ENCODE measurements around the gene MUC4. TPM values are rescaled to one million over a fixed set of nuclear protein-coding genes. Genes with fewer than 3 reads are reported as not detected.

Gene MUC4
- total and polyA plus RNA-seq, 9 of the 15 experiments (the other 6 are each of a cell fraction or from before 2014, with no cell fraction given), result under 0.01 to 0.21 (median 0.10) TPM; not detected in 4

GRCh38 chr3:195856410-195857084 lies 44.8 kb upstream of the MUC4 start (continued):
- peak; percentile 13 for TF ChIP-seq RBM25 (IDR thresholded peaks at IDR 0.05; ENCODE audit: low read depth, low read length, severe bottlenecking)
- TF ChIP-seq BRF1 (IDR thresholded peaks at IDR 0.05; ENCODE audit: borderline replicate concordance, extremely low read depth, insufficient read length), result no peak
- 0 out of 2 replicates have a peak, but pooled peaks have one; percentile 18 for TF ChIP-seq MEF2A (IDR thresholded peaks at IDR 0.05; ENCODE audit: control insufficient read depth, low read depth, low read length)
- TF ChIP-seq, protein P1, sequence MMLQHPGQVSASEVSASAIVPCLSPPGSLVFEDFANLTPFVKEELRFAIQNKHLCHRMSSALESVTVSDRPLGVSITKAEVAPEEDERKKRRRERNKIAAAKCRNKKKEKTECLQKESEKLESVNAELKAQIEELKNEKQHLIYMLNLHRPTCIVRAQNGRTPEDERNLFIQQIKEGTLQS (IDR thresholded peaks at IDR 0.05), result no peak
- TF ChIP-seq, protein P1 (CRISPR knock-in tag; conservative IDR thresholded peaks at IDR 0.05), result no peak
- peak; percentile 78 for TF ChIP-seq SOX6 (IDR thresholded peaks at IDR 0.05)
- peak; percentile 56; the same call in 1 of the 2 replicates for TF ChIP-seq TFAP4 (CRISPR knock-in tag; IDR thresholded peaks at IDR 0.05; ENCODE audit: borderline replicate concordance)
- TF ChIP-seq, protein P2, sequence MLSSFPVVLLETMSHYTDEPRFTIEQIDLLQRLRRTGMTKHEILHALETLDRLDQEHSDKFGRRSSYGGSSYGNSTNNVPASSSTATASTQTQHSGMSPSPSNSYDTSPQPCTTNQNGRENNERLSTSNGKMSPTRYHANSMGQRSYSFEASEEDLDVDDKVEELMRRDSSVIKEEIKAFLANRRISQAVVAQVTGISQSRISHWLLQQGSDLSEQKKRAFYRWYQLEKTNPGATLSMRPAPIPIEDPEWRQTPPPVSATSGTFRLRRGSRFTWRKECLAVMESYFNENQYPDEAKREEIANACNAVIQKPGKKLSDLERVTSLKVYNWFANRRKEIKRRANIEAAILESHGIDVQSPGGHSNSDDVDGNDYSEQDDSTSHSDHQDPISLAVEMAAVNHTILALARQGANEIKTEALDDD (IDR thresholded peaks at IDR 0.05), result peak; percentile 98
- no peak for TF ChIP-seq TARDBP (IDR thresholded peaks at IDR 0.05)
- TF ChIP-seq, protein P3, sequence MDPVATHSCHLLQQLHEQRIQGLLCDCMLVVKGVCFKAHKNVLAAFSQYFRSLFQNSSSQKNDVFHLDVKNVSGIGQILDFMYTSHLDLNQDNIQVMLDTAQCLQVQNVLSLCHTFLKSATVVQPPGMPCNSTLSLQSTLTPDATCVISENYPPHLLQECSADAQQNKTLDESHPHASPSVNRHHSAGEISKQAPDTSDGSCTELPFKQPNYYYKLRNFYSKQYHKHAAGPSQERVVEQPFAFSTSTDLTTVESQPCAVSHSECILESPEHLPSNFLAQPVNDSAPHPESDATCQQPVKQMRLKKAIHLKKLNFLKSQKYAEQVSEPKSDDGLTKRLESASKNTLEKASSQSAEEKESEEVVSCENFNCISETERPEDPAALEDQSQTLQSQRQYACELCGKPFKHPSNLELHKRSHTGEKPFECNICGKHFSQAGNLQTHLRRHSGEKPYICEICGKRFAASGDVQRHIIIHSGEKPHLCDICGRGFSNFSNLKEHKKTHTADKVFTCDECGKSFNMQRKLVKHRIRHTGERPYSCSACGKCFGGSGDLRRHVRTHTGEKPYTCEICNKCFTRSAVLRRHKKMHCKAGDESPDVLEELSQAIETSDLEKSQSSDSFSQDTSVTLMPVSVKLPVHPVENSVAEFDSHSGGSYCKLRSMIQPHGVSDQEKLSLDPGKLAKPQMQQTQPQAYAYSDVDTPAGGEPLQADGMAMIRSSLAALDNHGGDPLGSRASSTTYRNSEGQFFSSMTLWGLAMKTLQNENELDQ (CRISPR knock-in tag; IDR thresholded peaks at IDR 0.05; ENCODE audit: borderline replicate concordance), result no peak
- TF ChIP-seq ARID2 (IDR thresholded peaks at IDR 0.05), result no peak
- TF ChIP-seq RBM15 (IDR thresholded peaks at IDR 0.05; ENCODE audit: insufficient read depth, low read length), result no peak
- TF ChIP-seq TRIM24 (IDR thresholded peaks at IDR 0.05), result peak; percentile 27 to 65; a peak in 1 of 4 replicates
- no peak for TF ChIP-seq ZBTB1 (CRISPR knock-in tag; IDR thresholded peaks at IDR 0.05; ENCODE audit: borderline replicate concordance, low read depth)
- TF ChIP-seq ZBTB43 (CRISPR knock-in tag; IDR thresholded peaks at IDR 0.05), result no peak
- TF ChIP-seq KLF13 (tag; IDR thresholded peaks at IDR 0.05; ENCODE audit: borderline replicate concordance, low read depth), result no peak
- peak; percentile 66; the same call in 1 of the 2 replicates for TF ChIP-seq ZBED1 (IDR thresholded peaks at IDR 0.05)
- TF ChIP-seq CHD1 (IDR thresholded peaks at IDR 0.05; ENCODE audit: low read length), result no peak
- TF ChIP-seq GTF2A2 (tag; IDR thresholded peaks at IDR 0.05), result no peak
- 0 out of 2 replicates have a peak, but pooled peaks have one; percentile 20 for TF ChIP-seq MYNN (IDR thresholded peaks at IDR 0.05)
- no peak for TF ChIP-seq MYNN (CRISPR knock-in tag; IDR thresholded peaks at IDR 0.05)
- peak; percentile 51; the same call in 1 of the 2 replicates for TF ChIP-seq MTA2 (IDR thresholded peaks at IDR 0.05; ENCODE audit: low read depth)
- no peak for TF ChIP-seq ZNF140 (CRISPR knock-in tag; IDR thresholded peaks at IDR 0.05)
- no peak for TF ChIP-seq ZNF134 (CRISPR knock-in tag; conservative IDR thresholded peaks at IDR 0.05)

Measured in K562 (cell line).